Skeletal muscle tissue (tissue), 4 donors: ENCODE measurements around the gene OR52N2. TPM values are rescaled to one million over a fixed set of nuclear protein-coding genes. Genes with fewer than 3 reads are reported as not detected.

Source experiments
- H3K27ac ChIP-seq: one replicate; pipeline ENCODE4 v1.7.0; 2013; ENCODE audit warnings: mild to moderate bottlenecking, low read depth, low read length, inconsistent platforms
- H3K27me3 ChIP-seq, 3 donors: one replicate each; pipeline ENCODE4 v1.7.0; 2013; ENCODE audit warnings: low read length in 3 of 3; ENCODE audit not compliant: control insufficient read depth in 3 of 3, insufficient read depth in 3 of 3
- H3K36me3 ChIP-seq, 3 donors: one replicate each; pipeline ENCODE4 v1.7.0; 2013; ENCODE audit warnings: low read length in 3 of 3; ENCODE audit not compliant: control insufficient read depth in 3 of 3, insufficient read depth in 3 of 3
- H3K4me1 ChIP-seq, 3 donors: one replicate each; pipeline ENCODE4 v1.7.0; 2013; ENCODE audit warnings: low read length in 3 of 3, mild to moderate bottlenecking in 3 of 3; ENCODE audit not compliant: control insufficient read depth in 3 of 3, insufficient read depth in 3 of 3
- H3K4me3 ChIP-seq, 3 donors: one replicate each; pipeline ENCODE4 v1.7.0; 2013; ENCODE audit warnings: low read length in 3 of 3
- H3K9ac ChIP-seq, 3 donors: one replicate each; pipeline ENCODE4 v1.7.0; 2013; ENCODE audit warnings: low read length in 3 of 3, mild to moderate bottlenecking in 3 of 3, moderate library complexity in 2 of 3, low read depth in 1 of 3
- H3K9me3 ChIP-seq, 3 donors: one replicate each; pipeline ENCODE4 v1.7.0; 2013; ENCODE audit warnings: low read length in 3 of 3; ENCODE audit not compliant: control insufficient read depth in 3 of 3
- total RNA-seq: library from RNA; depleted of rRNA; stranded (reverse); fragments of >200 nt; gene quantifications from one replicate; pipeline ENCODE4 v1.2.3, GENCODE V29; 2014
- donor health status: Osteomylitis.

OR52N2 gene
- total RNA-seq: not detected

DNA sequence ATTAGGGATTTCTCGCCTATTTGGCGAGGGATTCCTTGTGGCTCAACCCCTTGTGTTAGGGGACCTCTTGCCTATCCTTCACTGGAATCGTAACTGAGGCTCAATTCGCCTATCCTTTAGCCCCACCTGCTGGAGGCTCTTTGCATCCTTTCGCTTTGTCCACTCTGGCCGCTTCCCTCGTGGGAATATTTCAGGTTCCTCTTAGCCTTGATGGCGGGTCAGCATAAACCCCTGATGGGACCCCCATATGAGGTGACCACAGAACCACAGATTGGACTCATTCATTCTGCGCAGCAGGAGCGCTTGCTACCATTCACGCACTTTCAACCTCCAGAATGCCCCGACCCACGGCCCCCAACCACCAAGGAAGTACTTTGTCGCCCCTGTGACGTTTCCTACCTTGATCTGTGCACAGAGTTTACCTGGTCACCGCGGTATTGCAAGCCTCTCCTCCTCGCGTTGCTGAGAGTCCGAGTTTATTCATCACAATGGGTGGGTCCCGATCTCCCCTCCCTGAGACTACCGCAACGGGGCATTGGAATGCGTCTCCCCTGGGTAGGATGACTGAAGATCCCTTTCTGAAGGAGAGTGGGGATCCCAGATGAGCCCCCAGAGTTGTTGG lies at the start of gene OR52N2:
TSS of gene OR52N2 (plus strand) at position 425 of the 622 bp plus-strand sequence. CDS start 11,412 bp downstream, outside the sequence.
- Histone ChIP-seq H3K4me1 (peaks cover 0 to 12% (median 5%) of the 10 kb centered on the region in 3 donors), H3K4me3 (peak within 1 kb of the TSS; percentile 61 to 75 (median 70)), H3K27ac (no peak within 1 kb of the TSS), H3K27me3 (peaks cover 0 to 7% (median 5%) of the 10 kb centered on the region in 3 donors), H3K9me3 (no peaks in the 10 kb centered on the region), H3K36me3 (no peaks in the 10 kb centered on the region), H3K9ac (peak within 1 kb of the TSS; percentile 21 to 51 (median 50))

DNA sequence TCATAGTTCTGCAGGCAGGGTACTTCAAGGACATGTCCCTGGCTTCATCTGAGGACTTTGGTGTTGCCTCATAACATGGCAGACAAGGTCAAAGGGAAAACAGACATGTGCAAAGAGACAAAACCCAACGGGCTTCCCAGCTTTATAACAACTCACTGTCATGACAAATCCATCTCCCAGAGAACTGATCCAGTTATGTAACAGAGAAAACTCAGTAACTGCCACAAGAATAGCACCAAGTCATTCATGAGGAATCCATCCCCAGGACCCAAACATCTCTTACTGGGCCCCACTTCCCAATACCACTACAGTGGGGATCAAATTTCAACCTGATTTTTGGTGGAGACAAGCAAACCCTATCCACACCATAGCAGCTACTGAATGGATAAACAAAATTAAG lies 41.7 kb upstream of the OR52N2 start:
- Histone ChIP-seq H3K9ac (no peak overlapping the region), H3K9me3 (no peaks in the 10 kb centered on the region), H3K4me3 (no peak overlapping the region), H3K27ac (no peak overlapping the region), H3K4me1 (no peaks in the 10 kb centered on the region), H3K36me3 (no peaks in the 10 kb centered on the region), H3K27me3 (no peaks in the 10 kb centered on the region)

DNA sequence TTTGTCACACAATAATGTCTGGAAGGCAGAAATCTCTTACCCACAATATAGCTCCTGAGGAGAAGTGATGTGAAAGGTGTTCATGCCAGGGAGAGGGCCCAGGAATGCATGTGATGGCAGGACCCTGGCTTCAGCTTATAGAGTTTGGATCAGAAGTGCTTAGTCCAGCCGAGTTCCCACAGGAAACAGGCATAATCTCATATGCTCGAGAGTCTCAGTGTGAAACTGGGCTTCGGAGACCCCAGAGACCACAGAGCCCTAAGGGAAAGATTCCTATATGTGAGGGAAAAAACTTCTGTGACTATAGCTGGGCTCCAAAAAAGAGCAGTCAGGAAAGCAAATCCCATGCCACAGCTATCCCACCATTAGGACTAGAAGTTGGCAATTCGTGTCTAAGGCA lies 25.5 kb upstream of the OR52N2 start, which contains the start of gene OR52N5:
TSS of gene OR52N5 (minus strand) at position 101 of the 400 bp plus-strand sequence. CDS start 4,721 bp downstream, outside the sequence.
- no peaks in the 10 kb centered on the region for H3K9me3 ChIP-seq
- no peak within 1 kb of the TSS for H3K9ac ChIP-seq
- no peak within 1 kb of the TSS for H3K27ac ChIP-seq
- no peaks in the 10 kb centered on the region for H3K27me3 ChIP-seq
- H3K4me3 ChIP-seq: no peak within 1 kb of the TSS
- no peaks in the 10 kb centered on the region for H3K4me1 ChIP-seq
- H3K36me3 ChIP-seq: no peaks in the 10 kb centered on the region

DNA sequence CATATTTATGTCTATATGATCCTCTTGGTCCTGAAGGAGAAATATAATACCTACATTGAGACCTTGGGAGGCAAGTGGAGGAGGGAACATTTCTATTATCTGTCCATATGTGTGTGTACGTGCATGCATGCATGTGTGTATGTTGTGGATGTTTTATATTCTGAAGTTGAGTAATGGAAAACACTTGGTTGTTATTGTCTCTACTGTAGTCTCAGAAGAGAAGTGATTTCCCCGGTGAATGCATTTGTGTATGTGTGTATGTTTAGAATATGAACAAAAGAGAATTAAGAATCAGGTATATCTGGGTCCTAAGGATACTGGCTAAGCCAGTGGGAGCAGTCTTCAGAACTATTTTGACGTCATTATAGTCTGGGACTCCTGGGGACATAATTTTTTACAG lies 17.6 kb upstream of the OR52N2 start, which contains the start of gene OR52N1:
TSS of gene OR52N1 (minus strand) at position 101 of the 400 bp plus-strand sequence. CDS start 2,449 bp downstream, outside the sequence.
- no peaks in the 10 kb centered on the region for H3K9me3 ChIP-seq
- no peaks in the 10 kb centered on the region for H3K36me3 ChIP-seq
- H3K4me1 ChIP-seq: no peaks in the 10 kb centered on the region
- H3K27ac ChIP-seq: no peak within 1 kb of the TSS
- no peaks in the 10 kb centered on the region for H3K27me3 ChIP-seq
- H3K4me3 ChIP-seq: no peak within 1 kb of the TSS
- no peak within 1 kb of the TSS for H3K9ac ChIP-seq

DNA sequence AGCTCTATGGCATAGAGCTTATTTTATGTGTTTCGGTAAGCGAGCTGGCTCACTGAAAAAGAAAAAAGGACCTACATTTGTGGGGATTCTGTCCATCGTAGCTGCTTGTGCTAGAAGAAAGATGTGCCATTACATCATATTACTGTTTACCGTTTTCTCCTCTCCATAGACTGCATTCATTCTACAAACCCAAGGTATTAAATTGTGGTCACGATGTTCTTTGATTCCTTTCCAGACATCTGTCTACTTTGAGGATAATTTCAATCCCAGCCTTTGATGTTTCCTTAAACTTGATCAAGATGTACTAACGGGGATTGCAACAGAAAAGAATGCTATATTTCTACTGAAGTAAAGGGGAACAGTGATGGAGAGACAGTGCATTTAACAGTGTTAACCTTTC lies 12.2 kb upstream of the OR52N2 start:
- H3K9me3 ChIP-seq: no peaks in the 10 kb centered on the region
- H3K27me3 ChIP-seq: no peaks in the 10 kb centered on the region
- H3K36me3 ChIP-seq: no peaks in the 10 kb centered on the region
- H3K4me3 ChIP-seq: no peak overlapping the region
- H3K27ac ChIP-seq: no peak overlapping the region
- no peak overlapping the region for H3K9ac ChIP-seq
- no peaks in the 10 kb centered on the region for H3K4me1 ChIP-seq

DNA sequence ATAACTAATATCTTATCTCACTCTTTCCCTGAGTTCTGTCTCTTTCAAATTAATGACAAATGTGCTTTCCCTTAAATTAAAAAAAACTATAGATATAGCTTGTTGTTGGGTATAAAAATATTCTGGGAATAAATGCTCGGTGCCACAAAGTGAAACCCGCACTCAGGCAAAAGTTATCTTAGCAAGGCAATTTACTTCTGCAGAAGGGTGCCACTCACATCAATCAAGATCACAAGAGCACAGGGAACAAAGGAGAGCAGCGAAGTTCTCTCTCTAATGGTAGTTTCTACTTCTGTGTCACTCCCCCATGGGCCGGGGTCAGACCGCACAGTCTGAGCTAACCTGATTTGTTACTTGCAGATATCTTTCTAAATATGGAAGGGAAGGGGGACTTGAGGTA lies 4.7 kb upstream of the OR52N2 start:
- Histone ChIP-seq H3K4me3 (no peak overlapping the region), H3K4me1 (peaks cover 0 to 8% (median 5%) of the 10 kb centered on the region in 3 donors), H3K9ac (no peak overlapping the region), H3K27me3 (peaks cover 0 to 4% (median 4%) of the 10 kb centered on the region in 3 donors), H3K9me3 (no peaks in the 10 kb centered on the region), H3K36me3 (no peaks in the 10 kb centered on the region), H3K27ac (no peak overlapping the region)

DNA sequence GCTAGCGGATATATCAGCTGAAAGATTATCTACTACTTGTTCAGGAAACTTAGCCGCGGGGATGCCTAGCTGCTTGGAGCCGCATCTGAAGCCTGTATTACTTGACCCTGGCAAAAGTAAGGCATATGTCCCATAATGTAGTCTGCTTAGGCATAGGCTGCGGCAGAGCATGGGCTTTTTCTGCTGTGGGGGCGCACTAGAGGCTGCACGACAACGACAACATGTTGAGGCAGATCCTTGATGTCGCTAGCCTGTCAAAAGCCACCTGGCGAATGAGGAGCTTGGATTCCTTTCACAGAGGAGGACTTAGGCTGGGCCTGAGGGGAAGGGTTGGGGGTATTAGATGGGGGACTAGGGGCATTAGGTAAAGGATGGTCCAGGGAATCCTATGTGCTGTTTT lies 1.1 kb upstream of the OR52N2 start:
- no peaks in the 10 kb centered on the region for H3K36me3 ChIP-seq
- H3K9me3 ChIP-seq: no peaks in the 10 kb centered on the region
- H3K9ac ChIP-seq: no peak overlapping the region
- H3K27me3 ChIP-seq: peaks cover 0 to 7% (median 5%) of the 10 kb centered on the region in 3 donors
- no peak overlapping the region for H3K4me3 ChIP-seq
- H3K4me1 ChIP-seq: peaks cover 0 to 12% (median 5%) of the 10 kb centered on the region in 3 donors
- H3K27ac ChIP-seq: no peak overlapping the region

DNA sequence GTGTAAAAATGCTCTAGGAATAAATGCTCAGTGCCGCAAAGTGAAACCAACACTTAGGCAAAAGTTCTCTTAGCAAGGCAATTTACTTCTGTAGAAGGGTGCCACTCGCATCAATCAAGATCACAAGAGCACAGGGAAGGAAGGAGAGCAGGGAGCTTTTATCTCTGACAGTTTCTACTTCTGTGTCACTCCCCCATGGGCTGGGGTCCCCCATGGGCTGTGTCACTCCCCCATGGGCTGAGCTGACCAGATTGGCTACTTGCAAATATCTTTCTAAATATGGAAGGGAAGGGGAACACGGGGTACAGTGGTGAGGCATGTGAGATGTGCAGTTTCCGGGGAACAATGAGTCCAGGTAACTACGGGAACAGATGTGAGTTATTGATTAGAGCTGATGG lies 397 bp downstream of the OR52N2 start:
- Histone ChIP-seq H3K4me1 (peaks cover 0 to 12% (median 5%) of the 10 kb centered on the region in 3 donors), H3K27me3 (peaks cover 0 to 7% (median 5%) of the 10 kb centered on the region in 3 donors), H3K36me3 (no peaks in the 10 kb centered on the region), H3K27ac (no peak overlapping the region), H3K9ac (peak overlapping the region; percentile 21 to 51 (median 50)), H3K4me3 (peak overlapping the region; percentile 61 to 75 (median 70)), H3K9me3 (no peaks in the 10 kb centered on the region)

DNA sequence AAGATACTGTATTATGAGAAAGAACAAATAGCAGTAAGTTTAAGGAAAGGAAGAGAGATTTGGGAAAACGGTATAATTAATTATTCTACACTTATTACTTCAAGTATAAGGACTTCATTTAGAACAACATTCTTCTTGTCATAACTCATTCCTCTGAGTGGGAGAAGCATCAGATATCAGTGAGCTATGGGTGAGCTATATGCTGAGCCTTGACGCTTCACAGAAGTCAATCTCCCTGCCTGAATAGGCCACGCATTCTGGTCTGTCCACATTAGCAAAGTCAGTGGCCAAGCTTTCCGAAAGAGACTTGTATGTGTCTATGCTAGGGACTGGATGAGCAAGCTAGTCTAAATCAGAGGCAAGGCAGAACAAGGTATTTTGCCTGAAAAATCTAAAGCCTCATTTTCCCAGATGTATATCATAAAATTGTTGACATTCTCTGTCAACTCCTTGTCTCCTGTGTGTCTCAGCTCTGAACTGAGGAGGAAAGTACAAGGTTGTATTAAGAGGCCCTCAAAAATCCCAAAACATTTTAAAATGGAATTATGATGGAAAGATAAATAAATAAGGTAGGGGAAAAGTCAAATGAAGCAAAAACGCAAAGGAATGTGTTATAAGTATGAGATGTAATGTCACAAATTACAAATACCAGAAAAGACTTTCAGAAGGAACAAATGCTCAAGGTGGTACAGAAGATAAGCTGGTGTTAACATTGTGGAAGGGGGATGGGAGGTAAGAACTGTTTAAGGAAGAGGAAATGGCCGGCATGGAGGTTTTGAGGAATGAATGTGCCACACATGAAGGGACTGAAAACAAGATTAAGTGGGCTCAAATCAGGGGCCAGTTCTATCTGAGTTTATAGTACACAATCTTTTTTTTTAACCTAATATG lies 1.4 kb downstream of the OR52N2 start:
- no peak overlapping the region for H3K27ac ChIP-seq
- H3K9me3 ChIP-seq: no peaks in the 10 kb centered on the region
- H3K4me1 ChIP-seq: peaks cover 0 to 12% (median 5%) of the 10 kb centered on the region in 3 donors
- H3K27me3 ChIP-seq: peaks cover 0 to 7% (median 5%) of the 10 kb centered on the region in 3 donors
- no peaks in the 10 kb centered on the region for H3K36me3 ChIP-seq
- H3K9ac ChIP-seq: no peak overlapping the region
- H3K4me3 ChIP-seq: no peak overlapping the region

DNA sequence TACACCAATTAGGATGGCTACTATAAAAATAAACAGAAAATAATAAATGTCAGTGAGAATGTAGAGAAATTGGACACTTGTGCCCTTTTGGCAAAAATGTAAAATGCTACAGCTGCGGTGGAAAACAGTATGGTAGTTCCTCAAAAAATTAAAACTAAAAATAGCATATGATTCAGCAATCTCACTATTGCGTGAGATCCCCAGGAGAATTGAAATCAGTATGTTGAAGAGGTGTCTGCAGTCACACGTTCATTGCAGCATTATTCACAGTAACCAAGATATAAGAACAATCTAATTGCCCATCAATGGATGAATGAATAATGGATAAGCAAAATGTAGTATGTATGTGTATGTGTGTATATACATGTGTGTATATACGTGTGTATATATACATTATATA lies 6.8 kb downstream of the OR52N2 start:
- no peak overlapping the region for H3K27ac ChIP-seq

More for the DNA sequence above, 6.8 kb downstream of the OR52N2 start:
- Histone ChIP-seq H3K9me3 (no peaks in the 10 kb centered on the region), H3K36me3 (no peaks in the 10 kb centered on the region), H3K4me1 (no peaks in the 10 kb centered on the region), H3K4me3 (no peak overlapping the region), H3K27me3 (no peaks in the 10 kb centered on the region), H3K9ac (no peak overlapping the region)
